Measurements from ENCODE around the gene SHE.

Gene SHE

GRCh38 chr1:154446789-154447188 lies 55.4 kb downstream of the SHE start:
- in situ Hi-C loops (cut with HindIII; ENCODE audit: low sequenced_read_pairs), result no loop called here
- DNase-seq (ENCODE audit: low read depth), result no peak
- H3K4me3 ChIP-seq (ENCODE audit: low read depth, low read length), result no peak overlapping the region
- TF ChIP-seq CTCF (IDR thresholded peaks at IDR 0.05; ENCODE audit: low read depth, low read length, missing control alignments), result no peak

DNA sequence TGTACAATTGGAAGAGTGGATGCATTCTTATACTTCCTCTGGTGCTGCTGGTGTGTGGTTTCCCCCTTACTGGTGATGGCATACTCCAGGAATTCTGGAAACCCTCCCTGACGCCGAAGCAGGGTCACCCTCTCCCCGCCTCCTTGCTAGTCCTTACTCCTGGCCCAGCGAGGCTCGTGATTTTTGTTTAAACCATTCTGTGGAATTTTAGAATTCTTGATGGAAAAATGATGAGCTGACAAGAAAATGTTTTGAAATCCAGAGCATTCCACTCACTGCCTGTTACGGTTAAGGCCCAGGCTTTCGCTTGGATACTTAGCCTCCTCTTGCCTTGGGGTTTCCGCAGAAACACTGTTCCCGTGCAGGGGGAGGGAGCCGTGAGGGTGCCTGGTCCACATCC lies 55.9 kb downstream of the SHE start:
- peak; percentile 82 for DNase-seq (ENCODE audit: low read depth)
- in situ Hi-C loops (cut with HindIII; ENCODE audit: low sequenced_read_pairs), result no loop called here
- H3K4me3 ChIP-seq (ENCODE audit: low read depth, low read length), result no peak overlapping the region
- no peak for TF ChIP-seq CTCF (IDR thresholded peaks at IDR 0.05; ENCODE audit: low read depth, low read length, missing control alignments)

DNA sequence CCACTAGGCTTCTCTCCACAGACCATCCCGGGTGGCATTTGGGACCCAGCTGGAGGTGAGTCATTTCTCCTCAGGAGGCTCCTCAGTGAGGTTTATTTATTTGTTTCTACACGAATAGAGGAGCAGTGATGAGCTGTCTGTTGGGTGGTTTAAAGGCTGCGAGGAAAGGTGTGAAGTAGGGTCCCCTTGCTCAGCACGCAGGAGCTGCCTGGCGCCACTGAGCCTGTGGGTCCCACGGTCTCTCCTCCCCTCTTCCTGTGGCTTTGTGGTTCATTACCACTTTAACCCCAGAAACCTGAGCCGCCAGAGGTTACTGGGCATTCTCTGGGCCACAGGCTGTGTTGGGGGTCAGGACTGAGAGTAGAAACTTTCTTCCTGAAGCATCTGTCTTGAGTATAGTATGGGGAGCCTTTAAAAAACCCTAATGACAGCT lies 57.2 kb downstream of the SHE start:
- no peak for TF ChIP-seq CTCF (IDR thresholded peaks at IDR 0.05; ENCODE audit: low read depth, low read length, missing control alignments)
- in situ Hi-C loops (cut with HindIII; ENCODE audit: low sequenced_read_pairs), result no loop called here
- DNase-seq (ENCODE audit: low read depth), result no peak
- no peak overlapping the region for H3K4me3 ChIP-seq (ENCODE audit: low read depth, low read length)

DNA sequence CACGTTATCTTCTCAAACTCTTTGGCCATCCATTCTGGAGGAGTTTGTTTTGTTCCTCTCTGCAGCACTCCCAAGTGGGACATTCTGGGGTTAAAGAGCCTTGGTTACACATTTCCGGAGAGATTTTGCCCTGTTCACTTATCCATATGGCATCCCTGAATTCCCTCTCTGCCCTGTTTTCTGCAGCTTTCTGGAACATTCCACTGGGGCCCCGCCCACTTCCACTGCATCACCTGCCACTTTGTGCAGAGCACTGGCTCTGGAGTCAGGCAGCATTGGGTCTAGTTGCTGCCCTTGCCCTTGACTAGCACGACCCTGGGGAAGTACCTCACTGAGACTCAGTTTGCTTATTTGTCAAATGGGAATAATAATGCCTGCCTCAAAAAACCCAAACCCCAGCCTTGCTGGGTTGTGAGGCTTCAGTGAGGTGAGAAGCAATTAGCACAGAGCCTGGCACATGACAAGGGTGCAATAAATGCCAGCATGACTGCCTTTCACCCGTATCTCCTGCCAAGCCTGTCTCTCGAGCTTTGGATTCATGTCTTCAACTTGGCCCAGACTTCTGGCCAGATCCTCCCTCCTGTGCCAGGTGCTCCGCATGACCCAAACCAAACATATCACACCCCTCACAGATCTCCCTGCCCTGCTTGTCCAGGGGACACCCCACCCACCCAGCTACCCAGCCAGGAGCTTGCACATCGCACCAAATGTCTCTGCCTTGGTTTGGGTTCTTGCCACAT lies 58.8 kb downstream of the SHE start:
- no peak for DNase-seq (ENCODE audit: low read depth)
- no peak for TF ChIP-seq CTCF (IDR thresholded peaks at IDR 0.05; ENCODE audit: low read depth, low read length, missing control alignments)
- no peak overlapping the region for H3K4me3 ChIP-seq (ENCODE audit: low read depth, low read length)
- in situ Hi-C loops (cut with HindIII; ENCODE audit: low sequenced_read_pairs), result no loop called here

DNA sequence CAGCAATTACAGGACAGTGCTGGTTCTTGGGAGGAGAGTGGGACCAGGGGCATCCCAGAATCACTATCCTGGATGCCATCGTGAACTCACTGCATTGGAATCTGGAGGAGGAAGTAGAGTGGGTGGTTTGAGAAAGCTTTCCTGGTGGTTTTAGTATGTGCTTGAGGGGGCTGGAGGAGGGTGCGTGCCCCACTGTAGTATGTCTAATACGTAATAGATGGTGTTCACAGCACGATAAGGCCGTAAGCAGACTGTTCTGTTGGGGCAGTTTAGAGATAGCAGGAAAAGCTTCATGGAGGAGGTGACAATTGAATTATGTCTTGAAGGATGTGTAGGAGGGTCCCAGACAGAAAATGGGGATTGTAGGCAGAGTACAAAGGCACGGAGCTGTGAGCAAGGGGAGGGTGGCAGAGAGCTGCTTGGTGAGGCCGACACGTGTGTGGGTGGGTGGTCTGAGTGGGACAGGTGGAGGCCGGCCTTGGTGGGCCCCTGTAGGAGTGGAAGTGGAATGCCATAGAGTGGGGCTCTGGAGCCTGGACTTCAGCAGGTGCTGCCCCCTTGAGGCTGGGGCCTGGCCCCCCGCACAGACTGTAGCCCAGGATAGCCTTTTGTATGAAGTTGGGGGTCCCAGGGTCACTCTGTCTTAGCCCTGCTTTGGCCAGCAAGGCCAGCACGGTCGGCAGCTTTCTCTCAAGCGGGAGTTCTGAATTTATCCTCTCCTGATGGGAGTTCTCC lies 60.0 kb downstream of the SHE start:
- no peak overlapping the region for H3K4me3 ChIP-seq (ENCODE audit: low read depth, low read length)
- DNase-seq (ENCODE audit: low read depth), result no peak
- TF ChIP-seq CTCF (IDR thresholded peaks at IDR 0.05; ENCODE audit: low read depth, low read length, missing control alignments), result peak; percentile 25

GRCh38 chr1:154441241-154441888 lies 60.8 kb downstream of the SHE start:
- no peak for DNase-seq (ENCODE audit: low read depth)
- in situ Hi-C loops (cut with HindIII; ENCODE audit: low sequenced_read_pairs), result no loop called here
- H3K4me3 ChIP-seq (ENCODE audit: low read depth, low read length), result no peak overlapping the region
- TF ChIP-seq CTCF (IDR thresholded peaks at IDR 0.05; ENCODE audit: low read depth, low read length, missing control alignments), result no peak

More for the DNA sequence above, 60.0 kb downstream of the SHE start:
- in situ Hi-C loops (cut with HindIII; ENCODE audit: low sequenced_read_pairs), result no loop called here

Data from astrocyte of the cerebellum (primary cell).